PFSK-1 (cell line): Measurements from ENCODE around the gene CCDC158.

ENCODE experiments used
- FOXP2 ChIP-seq: optimal IDR thresholded peaks from 2 replicates; pipeline ENCODE3; 2011; ENCODE audit warnings: borderline replicate concordance, control low read depth, inconsistent platforms; ENCODE audit not compliant: insufficient read depth; ENCODE audit errors: extremely low read length, extremely low read depth
- POLR2AphosphoS5 ChIP-seq: IDR thresholded peaks from 2 replicates; pipeline ENCODE4 v1.6.1; 2012; ENCODE audit warnings: low read depth, mild to moderate bottlenecking, control low read depth, low read length, moderate library complexity
- REST ChIP-seq, 2 experiments: IDR thresholded peaks; 2 replicates each; pipeline versions ENCODE4 v1.6.1 to v1.8.0; 2011 to 2012; ENCODE audit warnings: low read depth in 2 of 2, low read length in 2 of 2, control low read depth in 1 of 2, inconsistent platforms in 1 of 2, mild to moderate bottlenecking in 1 of 2, moderate library complexity in 1 of 2; ENCODE audit not compliant: insufficient read depth in 1 of 2
- SIN3A ChIP-seq: IDR thresholded peaks from 2 replicates; pipeline ENCODE4 v1.6.1; 2012; ENCODE audit warnings: mild to moderate bottlenecking, low read length, moderate library complexity, borderline replicate concordance; ENCODE audit not compliant: insufficient read depth
- TAF1 ChIP-seq: IDR thresholded peaks from 2 replicates; pipeline ENCODE4 v1.6.1; 2012; ENCODE audit warnings: low read length, control low read depth, borderline replicate concordance; ENCODE audit not compliant: insufficient read depth

Gene CCDC158

DNA sequence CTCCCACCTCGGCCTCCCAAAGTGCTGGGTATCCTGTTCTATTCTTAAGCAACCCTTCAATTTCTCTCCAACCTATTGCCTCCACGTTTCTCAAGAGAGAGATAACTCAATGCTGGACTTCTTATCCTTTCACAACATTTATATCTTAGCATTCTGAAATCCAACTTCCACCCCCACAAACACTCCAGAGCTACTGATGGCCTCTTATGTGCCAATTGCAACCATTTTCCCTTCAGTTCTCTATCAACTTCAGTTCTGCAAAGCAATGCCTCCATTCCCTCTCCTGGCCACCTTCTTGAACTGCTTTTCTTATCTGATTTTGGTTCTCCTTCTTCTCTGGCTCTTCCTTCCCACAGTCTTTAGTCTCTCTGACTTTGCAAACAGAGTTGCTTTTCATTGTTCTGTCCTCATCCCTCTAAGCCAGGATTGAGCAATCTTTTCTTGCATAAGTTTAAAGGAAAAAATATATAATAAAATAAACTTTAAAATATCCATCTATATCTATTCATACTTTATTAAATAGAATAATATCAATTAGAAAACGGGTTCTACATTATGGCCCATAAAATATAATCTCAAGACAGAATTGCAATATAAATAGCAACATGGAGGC lies 118.0 kb downstream of the CCDC158 start:
- TF ChIP-seq REST (IDR thresholded peaks at IDR 0.05; ENCODE audit: insufficient read depth in 1 of 2, low read depth in 2 of 2, low read length in 2 of 2) = no peak
- TF ChIP-seq POLR2AphosphoS5 = no peak
- no peak for TF ChIP-seq TAF1
- TF ChIP-seq SIN3A = no peak
- TF ChIP-seq FOXP2 = no peak

GRCh38 chr4:76301775-76302162 lies 119.2 kb downstream of the CCDC158 start:
- TF ChIP-seq SIN3A (no peak), FOXP2 (no peak), TAF1 (no peak), POLR2AphosphoS5 (no peak), REST (IDR thresholded peaks at IDR 0.05; ENCODE audit: insufficient read depth in 1 of 2, low read depth in 2 of 2, low read length in 2 of 2) (no peak)

DNA sequence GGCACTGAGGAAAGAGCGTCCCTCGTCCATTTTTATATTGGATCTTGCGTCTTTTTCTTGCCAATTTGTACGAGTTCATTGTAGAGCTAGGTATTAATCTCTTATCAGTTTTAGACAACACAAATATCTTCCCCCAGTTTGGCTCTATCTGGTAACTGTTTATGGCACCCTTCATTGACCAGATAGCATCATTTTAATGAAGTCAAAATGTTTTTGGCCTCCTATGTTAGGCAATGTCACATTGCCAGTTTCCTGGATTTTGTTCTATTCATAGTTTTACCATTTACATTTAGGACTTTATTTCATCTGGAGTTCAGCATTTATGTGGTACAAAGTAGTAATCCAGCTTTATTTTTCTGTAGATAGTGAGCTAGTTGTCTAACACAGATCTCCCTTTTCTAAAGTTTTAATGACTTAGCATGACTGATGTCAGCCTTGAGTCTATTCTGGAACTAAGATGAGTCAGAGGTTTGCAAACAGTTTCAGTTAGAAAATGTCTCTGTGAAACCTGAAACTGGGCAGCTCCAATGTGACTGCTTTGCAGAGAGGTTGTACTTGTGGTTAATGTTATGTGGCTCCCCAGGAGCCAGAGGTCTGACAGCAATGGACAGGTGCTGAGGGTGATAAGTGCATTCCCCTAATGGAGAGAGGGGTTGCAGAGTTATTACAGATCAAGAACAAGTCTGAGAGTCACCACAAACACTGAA lies 119.7 kb downstream of the CCDC158 start:
- TF ChIP-seq REST (IDR thresholded peaks at IDR 0.05; ENCODE audit: insufficient read depth in 1 of 2, low read depth in 2 of 2, low read length in 2 of 2) = no peak

- TF ChIP-seq FOXP2 (no peak), REST (IDR thresholded peaks at IDR 0.05; ENCODE audit: insufficient read depth in 1 of 2, low read depth in 2 of 2, low read length in 2 of 2) (no peak), POLR2AphosphoS5 (no peak), TAF1 (no peak), SIN3A (no peak)
Measured at GRCh38 chr4:76300012-76300411, 120.9 kb downstream of the CCDC158 start.
